GM12878 (cell line): Measurements from ENCODE around the gene ZNF710.

Experiments
- CEBPB ChIP-seq, 2 experiments: fragments of 150-350 bp in 1 of 2; IDR thresholded peaks; 2 replicates each; pipeline ENCODE4 v1.6.1; 2012 to 2014; ENCODE audit warnings: low read depth in 2 of 2, low read length in 2 of 2, borderline replicate concordance in 1 of 2, inconsistent platforms in 1 of 2
- EP300 ChIP-seq, 2 experiments: fragments of 150-350 bp in 1 of 2; IDR thresholded peaks; 2 replicates each; pipeline ENCODE4 v1.6.1; 2011 to 2012; ENCODE audit warnings: low read depth in 2 of 2, low read length in 2 of 2, borderline replicate concordance in 1 of 2, improper control_type of control experiment in 1 of 2, inconsistent platforms in 1 of 2; ENCODE audit not compliant: control insufficient read depth in 1 of 2
- ESRRA ChIP-seq: IDR thresholded peaks from 2 replicates; pipeline ENCODE4 v1.6.1; 2012; ENCODE audit warnings: mild to moderate bottlenecking, low read length, improper control_type of control experiment
- POLR2A ChIP-seq: IDR thresholded peaks from 2 replicates; pipeline ENCODE4 v1.6.1; 2011; ENCODE audit warnings: low read depth, mild to moderate bottlenecking, low read length
- TF ChIP-seq, protein P1 (sequence below), 3 experiments: IDR thresholded peaks in 2 of 3; conservative IDR thresholded peaks in 1 of 3; 2 replicates each; pipeline ENCODE4 v1.5.1; 2011; ENCODE audit warnings: low read depth in 3 of 3, low read length in 3 of 3, mild to moderate bottlenecking in 3 of 3, control low read depth in 2 of 3, moderate library complexity in 2 of 3, inconsistent platforms in 1 of 3, mixed read lengths in 1 of 3; ENCODE audit not compliant: control insufficient read depth in 2 of 3, insufficient read depth in 1 of 3; ENCODE audit errors: extremely low read depth in 1 of 3
- TF ChIP-seq, protein P2 (sequence below): fragments of 450-650 bp; IDR thresholded peaks from 2 replicates; pipeline ENCODE4 v1.6.1; 2016; ENCODE audit warnings: mild to moderate bottlenecking

DNA sequence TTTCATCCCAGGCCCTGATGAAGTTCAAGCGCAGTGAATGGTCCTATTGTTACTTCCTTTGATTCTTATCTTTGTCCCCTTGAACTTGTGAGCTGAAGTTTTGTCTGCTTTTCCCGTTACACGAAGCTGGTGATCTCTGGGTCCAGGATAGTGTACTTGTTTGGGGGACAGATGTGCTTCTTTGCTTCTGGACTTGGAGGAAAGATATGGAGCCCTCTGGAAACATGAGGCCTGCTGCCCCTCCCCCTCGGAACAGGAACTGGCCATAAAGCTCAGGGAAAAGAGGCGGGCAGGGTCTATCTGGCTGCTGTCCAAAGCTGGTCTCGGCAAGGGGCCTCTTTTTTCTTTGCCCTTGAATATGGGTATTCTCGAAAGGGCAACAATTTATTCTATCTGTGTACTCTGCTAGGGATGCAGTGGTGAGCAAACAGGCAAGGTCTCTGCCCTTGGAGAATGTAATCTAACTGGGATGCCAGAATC is 53.5 kb downstream of the ZNF710 start:
- TF ChIP-seq, protein P1, sequence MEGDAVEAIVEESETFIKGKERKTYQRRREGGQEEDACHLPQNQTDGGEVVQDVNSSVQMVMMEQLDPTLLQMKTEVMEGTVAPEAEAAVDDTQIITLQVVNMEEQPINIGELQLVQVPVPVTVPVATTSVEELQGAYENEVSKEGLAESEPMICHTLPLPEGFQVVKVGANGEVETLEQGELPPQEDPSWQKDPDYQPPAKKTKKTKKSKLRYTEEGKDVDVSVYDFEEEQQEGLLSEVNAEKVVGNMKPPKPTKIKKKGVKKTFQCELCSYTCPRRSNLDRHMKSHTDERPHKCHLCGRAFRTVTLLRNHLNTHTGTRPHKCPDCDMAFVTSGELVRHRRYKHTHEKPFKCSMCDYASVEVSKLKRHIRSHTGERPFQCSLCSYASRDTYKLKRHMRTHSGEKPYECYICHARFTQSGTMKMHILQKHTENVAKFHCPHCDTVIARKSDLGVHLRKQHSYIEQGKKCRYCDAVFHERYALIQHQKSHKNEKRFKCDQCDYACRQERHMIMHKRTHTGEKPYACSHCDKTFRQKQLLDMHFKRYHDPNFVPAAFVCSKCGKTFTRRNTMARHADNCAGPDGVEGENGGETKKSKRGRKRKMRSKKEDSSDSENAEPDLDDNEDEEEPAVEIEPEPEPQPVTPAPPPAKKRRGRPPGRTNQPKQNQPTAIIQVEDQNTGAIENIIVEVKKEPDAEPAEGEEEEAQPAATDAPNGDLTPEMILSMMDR (IDR thresholded peaks at IDR 0.05 in 2 of 3, conservative IDR thresholded peaks at IDR 0.05 in 1 of 3; ENCODE audit: control insufficient read depth in 2 of 3, extremely low read depth in 1 of 3, insufficient read depth in 1 of 3, low read depth in 3 of 3, low read length in 3 of 3) = no peak
- TF ChIP-seq POLR2A (no peak), EP300 (IDR thresholded peaks at IDR 0.05; ENCODE audit: borderline replicate concordance in 1 of 2, control insufficient read depth in 1 of 2, low read depth in 2 of 2, low read length in 2 of 2) (no peak), ESRRA (no peak), CEBPB (IDR thresholded peaks at IDR 0.05; ENCODE audit: borderline replicate concordance in 1 of 2, low read depth in 2 of 2, low read length in 2 of 2) (no peak)
- TF ChIP-seq, protein P2, sequence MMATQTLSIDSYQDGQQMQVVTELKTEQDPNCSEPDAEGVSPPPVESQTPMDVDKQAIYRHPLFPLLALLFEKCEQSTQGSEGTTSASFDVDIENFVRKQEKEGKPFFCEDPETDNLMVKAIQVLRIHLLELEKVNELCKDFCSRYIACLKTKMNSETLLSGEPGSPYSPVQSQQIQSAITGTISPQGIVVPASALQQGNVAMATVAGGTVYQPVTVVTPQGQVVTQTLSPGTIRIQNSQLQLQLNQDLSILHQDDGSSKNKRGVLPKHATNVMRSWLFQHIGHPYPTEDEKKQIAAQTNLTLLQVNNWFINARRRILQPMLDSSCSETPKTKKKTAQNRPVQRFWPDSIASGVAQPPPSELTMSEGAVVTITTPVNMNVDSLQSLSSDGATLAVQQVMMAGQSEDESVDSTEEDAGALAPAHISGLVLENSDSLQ = no peak
